ENCODE data around the gene SPEN.
A peak's percentile ranks its signal among the peaks of the same experiment; 100 is the strongest.
"Not testable (repeated sequence)": the region's sequence is repeated elsewhere in the genome, so short reads cannot be mapped to it uniquely, and the experiment has no call there.

Gene SPEN

DNA sequence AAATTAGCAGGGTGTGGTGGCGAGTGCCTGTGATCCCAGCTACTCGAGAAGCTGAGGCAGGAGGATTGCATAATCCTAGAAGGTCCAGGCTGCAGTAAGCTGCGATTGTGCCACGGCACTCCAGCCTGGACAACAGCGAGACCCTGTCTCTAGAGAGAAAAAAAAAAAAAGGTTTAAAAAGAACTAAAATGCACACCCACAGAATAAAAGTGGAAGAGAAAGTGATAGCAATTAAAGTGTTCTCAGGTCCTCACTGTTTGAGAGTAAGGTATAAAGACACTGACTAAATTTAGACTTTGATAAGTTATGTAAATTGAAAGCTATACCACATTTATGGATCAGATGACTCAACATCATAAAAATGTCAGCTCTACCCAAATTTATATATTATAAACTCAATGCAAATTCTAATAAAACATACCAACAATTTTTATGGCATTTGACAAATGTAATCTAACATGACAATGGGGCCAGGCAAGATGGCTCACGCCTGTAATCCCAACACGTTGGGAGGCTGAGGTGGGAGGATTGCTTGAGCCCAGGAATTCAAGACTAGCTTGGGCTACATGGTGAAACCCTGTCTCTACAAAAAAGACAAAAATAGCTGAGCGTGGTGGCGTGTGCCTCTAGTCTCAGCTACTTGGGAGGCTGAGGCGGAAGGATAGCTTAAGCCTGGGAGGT, 116.6 kb downstream of the SPEN start:
- no peak for DNase-seq

DNA sequence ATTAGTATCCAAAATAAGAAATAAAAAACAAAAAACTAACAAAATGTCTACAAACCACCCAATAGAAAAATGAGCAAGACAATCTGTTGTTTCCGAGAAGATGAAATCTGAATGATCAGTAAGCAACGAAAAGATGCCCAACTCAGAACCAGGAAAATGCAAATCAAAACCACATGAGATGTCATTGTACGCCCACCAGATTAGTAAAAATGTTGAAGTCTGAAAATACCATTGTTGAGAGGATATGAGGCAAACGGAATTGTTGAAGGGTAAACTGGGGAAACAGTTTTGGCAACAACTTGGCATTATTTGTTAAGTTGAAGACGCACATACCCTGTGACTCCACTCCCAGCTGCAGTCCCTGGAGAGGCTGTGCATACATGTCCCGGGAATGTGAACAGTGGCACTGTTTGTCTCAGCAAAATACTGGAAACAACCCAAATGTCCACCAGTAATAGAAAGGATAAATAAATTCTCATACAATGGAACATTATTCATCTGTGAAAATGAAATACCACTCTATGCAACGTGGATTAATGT, 117.8 kb downstream of the SPEN start:
- DNase-seq: peak; percentile 65 to 87

GRCh38 chr1:15966081-15966955, 118.8 kb downstream of the SPEN start:
- peak; percentile 46 to 53 for DNase-seq

DNA sequence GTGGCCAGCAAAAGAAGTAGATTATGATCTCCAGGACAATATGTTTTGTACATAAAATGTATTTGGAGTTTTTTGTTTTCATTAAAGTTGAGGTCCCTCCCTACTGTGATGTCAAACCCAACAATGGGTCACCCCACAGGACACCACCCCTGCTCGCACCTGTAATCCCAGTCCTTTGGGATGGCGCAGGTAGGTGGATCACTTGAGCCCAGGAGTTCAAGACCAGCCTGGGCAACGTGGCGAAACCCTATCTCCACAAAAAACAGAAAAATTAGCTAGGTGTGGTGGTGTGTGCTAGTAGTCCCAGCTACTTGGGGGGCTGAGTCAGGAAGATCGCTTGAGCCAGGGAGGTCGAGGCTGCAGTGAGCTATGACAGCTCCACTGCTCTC, 119.4 kb downstream of the SPEN start:
- DNase-seq: no peak

DNA sequence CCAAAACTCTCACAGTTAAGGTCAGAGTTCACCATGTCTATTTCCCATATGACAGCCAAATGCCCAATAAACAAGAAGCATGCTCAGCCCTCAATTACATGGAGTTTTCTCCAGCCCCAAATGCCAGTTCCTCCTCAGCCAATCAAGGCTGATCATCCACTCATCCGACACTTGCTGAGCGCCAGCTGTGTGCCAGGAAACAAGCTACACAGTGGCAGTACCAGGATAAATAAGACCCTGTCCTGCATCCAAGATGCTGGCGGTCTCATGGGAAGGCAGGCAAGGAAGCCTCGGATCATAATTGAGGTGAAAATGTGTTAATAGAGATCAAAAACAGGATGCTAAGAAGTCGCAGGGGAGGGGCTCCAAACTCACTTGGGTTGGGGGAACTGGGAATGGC, 120.7 kb downstream of the SPEN start:
- peak in 1 of 2 donors; percentile 33 for DNase-seq

DNA sequence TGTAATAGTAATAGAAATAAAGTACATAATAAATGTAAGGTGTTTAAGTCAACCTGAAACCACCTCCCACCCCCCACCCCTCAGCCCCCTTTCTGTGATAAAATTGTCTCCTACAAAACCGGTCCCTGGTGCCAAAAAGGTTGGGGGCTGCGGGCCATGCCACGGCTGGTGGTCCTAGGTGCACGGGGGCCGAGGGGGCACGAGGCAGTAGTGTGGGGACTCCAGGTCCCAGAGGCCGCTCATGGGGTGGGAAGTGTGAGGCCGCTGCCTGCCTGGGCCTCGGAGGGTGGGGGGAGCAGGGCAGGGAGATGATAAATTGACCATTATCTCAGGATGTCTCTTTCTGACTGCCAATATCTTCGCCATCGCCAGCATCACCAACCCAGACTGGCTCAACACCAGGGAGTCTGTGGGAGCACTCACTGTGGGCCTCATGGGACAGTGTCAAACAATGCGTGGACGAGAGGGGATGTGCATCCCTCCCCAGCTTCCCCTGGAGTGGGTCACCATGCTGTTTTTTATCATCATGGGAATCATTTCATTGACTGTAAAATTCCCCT, 121.9 kb downstream of the SPEN start:
- DNase-seq: no peak

DNA sequence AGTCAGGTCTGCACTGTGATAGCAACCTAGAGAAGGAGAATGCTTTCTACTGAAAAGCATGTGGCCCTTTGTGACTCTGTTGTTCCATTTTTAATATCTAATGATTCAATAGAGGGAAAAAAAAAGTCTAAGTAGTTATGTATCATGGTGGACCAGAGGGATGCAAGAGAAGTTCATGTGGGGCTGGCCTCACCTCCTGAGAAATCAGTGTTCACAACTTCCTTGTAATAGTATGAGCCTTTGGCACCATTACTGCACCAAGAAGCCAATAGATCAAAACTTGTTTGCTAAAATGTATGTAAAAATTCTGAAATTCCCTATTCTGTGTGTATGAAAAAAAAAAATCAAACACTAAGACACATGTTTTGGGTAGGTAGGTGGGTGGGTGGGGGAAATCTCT, 123.4 kb downstream of the SPEN start:
- no peak for DNase-seq

DNA sequence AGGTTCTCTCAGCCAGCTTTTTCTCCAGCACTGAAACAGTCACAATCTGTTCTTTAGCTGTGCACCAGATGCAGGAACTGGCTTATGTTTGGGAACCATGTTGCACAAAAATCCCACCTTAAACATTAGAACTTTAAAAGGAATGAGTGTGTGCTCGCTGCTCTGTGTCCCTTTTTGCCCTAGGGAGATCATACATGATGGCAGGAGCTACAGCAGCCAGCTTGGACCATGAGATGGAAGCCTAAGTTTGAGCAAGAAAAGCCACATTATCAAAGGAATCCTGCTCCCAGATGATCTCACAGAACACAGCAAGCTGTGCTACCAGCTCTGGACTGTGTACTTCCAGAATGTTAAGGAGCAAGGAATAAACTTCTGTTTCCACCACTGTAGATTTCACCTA, 124.9 kb downstream of the SPEN start:
- DNase-seq: no peak

GRCh38 chr1:15973772-15974171, 126.3 kb downstream of the SPEN start:
- DNase-seq: no peak

GRCh38 chr1:15974855-15975254, 127.3 kb downstream of the SPEN start:
- no peak for DNase-seq

DNA sequence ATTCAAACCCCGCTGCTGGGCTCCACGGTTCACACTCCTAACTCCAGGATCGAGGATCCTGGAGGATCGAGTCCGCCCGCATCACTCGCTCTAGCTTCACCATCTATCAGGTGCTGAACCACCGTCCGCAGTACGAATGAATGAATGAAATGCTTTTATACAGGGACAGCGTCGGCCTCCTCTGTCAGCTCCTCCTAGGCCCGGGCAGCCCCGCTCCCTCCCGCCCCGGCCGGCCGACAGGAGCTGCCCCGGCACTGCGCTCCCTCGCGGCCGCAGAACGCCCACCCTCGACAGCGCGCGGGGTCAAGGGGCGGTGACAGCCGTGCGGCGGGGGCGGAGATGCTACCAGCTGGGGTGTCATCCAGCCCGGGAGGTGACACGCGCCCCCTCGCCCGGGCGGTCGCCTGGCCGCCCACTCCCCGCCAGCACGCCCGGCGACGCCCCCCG, 127.9 kb downstream of the SPEN start:
- DNase-seq: peak; percentile 51 to 79

DNA sequence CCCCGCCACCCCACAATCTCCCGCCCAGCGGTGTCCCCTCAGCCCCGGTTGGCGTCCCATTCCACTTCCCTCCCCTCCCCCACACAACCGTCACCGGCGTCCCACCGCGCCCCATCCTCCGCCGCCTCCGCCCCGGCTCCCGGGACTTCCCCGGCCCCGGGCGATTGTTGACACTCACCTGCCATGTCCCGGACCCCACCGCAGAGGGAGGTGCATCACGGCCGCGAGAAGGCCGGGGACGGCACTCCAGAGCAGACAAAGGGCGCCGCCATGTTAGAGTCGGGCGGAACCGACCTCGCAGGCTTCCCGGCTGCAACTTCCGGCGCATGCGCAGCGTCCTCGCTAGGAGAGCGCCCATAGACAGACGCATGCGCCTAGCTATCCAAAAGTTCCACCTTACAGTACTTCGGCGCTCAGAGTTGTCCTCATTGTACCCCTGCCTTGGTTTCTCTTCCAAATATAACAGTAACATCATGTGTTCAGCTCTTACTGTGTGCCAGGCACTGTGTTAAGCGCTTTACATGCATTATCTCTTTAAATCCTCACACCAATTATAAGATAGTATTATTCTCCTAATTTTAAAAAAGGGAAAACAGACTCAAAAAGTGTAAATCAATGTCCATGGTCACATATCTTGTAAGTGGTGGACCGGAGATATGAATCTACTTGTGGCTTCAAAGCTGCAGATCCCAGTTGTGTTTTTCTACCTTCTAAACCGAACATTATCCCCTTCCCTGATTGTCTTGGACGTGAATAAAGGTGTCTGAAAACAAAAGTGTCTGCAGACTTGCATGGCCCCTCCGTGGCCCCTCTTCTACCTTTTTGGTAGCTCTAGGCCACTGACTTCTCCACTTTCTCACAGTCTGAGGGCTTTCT, 128.5 kb downstream of the SPEN start, which contains the start of gene ZBTB17:
Gene ZBTB17 (minus strand): TSS at position 297 of the 876 bp plus-strand sequence. CDS start 27,606 bp downstream, outside the sequence.
- peak; percentile 83 to 90 for DNase-seq

GRCh38 chr1:15977947-15978346, 130.4 kb downstream of the SPEN start:
- not testable (repeated sequence) for DNase-seq

- DNase-seq: no peak
Observed at GRCh38 chr1:15981679-15982078, 134.2 kb downstream of the SPEN start.

GRCh38 chr1:15983275-15983674, 135.8 kb downstream of the SPEN start:
- no peak for DNase-seq

DNA sequence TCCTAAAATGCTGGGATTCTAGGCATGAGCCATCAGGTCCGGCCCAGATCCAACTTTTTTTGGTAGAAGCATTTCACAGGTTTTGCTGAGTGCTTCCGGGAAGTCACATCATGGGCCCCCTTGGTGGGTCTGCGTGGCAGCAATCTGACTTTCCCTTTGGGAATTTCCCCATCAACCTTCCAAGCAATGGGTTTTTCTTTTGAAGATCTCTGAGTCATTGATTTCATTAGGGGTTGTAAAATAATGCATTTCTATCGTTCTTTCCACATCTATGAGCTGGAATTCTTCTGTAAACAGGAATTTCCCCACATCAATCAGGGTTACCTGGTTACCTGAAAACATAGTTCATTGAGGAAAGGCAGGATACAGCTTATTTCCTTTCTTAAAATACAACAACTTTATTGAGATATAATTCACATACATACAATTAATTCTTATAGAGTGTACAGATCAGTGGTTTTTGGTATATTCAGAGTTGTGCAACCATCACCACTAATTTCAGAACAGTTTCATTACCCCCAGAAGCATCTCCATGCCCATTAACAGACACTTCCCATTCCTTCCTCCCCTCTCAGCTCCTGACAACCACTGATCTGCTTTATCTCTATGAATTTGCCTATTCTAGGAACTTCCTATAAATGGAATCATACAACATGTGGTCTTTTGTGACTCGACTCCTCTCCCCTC, 138.2 kb downstream of the SPEN start:
- DNase-seq: no peak

- no peak for DNase-seq
Observed at GRCh38 chr1:15988856-15989736, 141.6 kb downstream of the SPEN start.

- DNase-seq: no peak
Observed at GRCh38 chr1:15989776-15990175, 142.3 kb downstream of the SPEN start.
